Activated CD4-positive, alpha-beta T cell treated with anti-CD3 and anti-CD28 coated beads for 36 hours (primary cell): Measurements from ENCODE around the gene TAS2R42. TPM values are rescaled to one million over a fixed set of nuclear protein-coding genes. Genes with fewer than 3 reads are reported as not detected.
A peak's percentile ranks its signal among the peaks of the same experiment; 100 is the strongest.

Source experiments
- ATAC-seq: fragments of 200-7000 bp; cut with Tn5 transposase; one replicate; pipeline ENCODE4 v1.10.0; 2021; ENCODE audit warnings: mild to moderate bottlenecking, moderate library complexity
- CTCF ChIA-PET: fragments of 350-600 bp; sonication (Branson Sonifier 250); formaldehyde crosslinking; loops from one replicate; lab custom pipeline; 2021; ENCODE audit warnings: antibody characterized with exemption; lab: Charles Lee
- POLR2A ChIA-PET: fragments of 350-600 bp; sonication (Branson Sonifier 250); formaldehyde crosslinking; loops from one replicate; lab custom pipeline; 2021; ENCODE audit warnings: antibody characterized with exemption, inconsistent platforms; lab: Charles Lee
- DNase-seq: peaks from one replicate; pipeline ENCODE4 v3.0.0-alpha.2; 2020
- H3K27ac Mint-ChIP-seq: one replicate; pipeline ENCODE4 v1.8.0; 2021; ENCODE audit warnings: mixed read lengths
- H3K27me3 Mint-ChIP-seq: one replicate; pipeline ENCODE4 v1.8.0; 2021; ENCODE audit warnings: mixed read lengths
- H3K36me3 Mint-ChIP-seq: one replicate; pipeline ENCODE4 v1.8.0; 2021; ENCODE audit warnings: low read depth, mixed read lengths
- H3K4me1 Mint-ChIP-seq: one replicate; pipeline ENCODE4 v1.8.0; 2021; ENCODE audit warnings: mixed read lengths
- H3K4me3 Mint-ChIP-seq: one replicate; pipeline ENCODE4 v1.8.0; 2021; ENCODE audit warnings: mild to moderate bottlenecking, moderate library complexity, mixed read lengths
- H3K9me3 Mint-ChIP-seq: one replicate; pipeline ENCODE4 v1.8.0; 2021; ENCODE audit warnings: low read depth, mixed read lengths
- intact Hi-C, 2 experiments: fragments of 100-400 bp; cut with DNase I in 1 of 2; cut with micrococcal nuclease in 1 of 2; formaldehyde crosslinking; loops; one replicate each; pipeline versions ENCODE4 v1.14.2 to v1.15.1; 2022 to 2024; cut with DNase I, micrococcal nuclease
- total RNA-seq, 2 experiments: library from RNA; stranded (reverse); gene quantifications; one replicate each; pipeline ENCODE4 v1.2.3, GENCODE V29; 2021

Gene TAS2R42
- total RNA-seq, 2 experiments from 2014 or later: not detected

- CTCF ChIA-PET: interaction anchor here (0.6 to 1.7 kb wide), 13 partner anchors 8 to 466 kb away, joined by 3 to 6 read pairs (median 3); no protein-coding TSS in a partner anchor
- intact Hi-C loops: loop anchor here (1.0 to 10.0 kb wide), 7 partner anchors 87 to 957 kb away; partner anchors contain the start of genes MAGOHB (in 2 of the 2) and GABARAPL1 (in 1 of the 2)
Observed at GRCh38 chr12:11171969-11172675, 14.6 kb downstream of the TAS2R42 start.

GRCh38 chr12:11171145-11171968 lies 15.4 kb downstream of the TAS2R42 start, which contains the start of gene SMIM10L1:
SMIM10L1 (plus strand) TSS chr12:11171194; CDS start chr12:11171357, 163 bp downstream.
- intact Hi-C loops: loop anchor here (1.0 to 10.0 kb wide), 7 partner anchors 86 to 957 kb away; partner anchors contain the start of genes MAGOHB (in 2 of the 2) and GABARAPL1 (in 1 of the 2)

More at GRCh38 chr12:11171969-11172675, 14.6 kb downstream of the TAS2R42 start:
- H3K9me3 Mint-ChIP-seq: no peaks in the 10 kb centered on the region
- peak overlapping the region; percentile 97 for H3K27ac Mint-ChIP-seq
- H3K36me3 Mint-ChIP-seq: peaks cover 59% of the 10 kb centered on the region
- POLR2A ChIA-PET: interaction anchor here (0.7 to 1.1 kb wide), 3 partner anchors 9 to 450 kb away, joined by 3 to 4 read pairs (median 4); partner anchors contain the start of gene YBX3
- ATAC-seq (no peak), DNase-seq (no peak)
- peaks cover 47% of the 10 kb centered on the region for H3K4me1 Mint-ChIP-seq
- H3K4me3 Mint-ChIP-seq: peak overlapping the region; percentile 90
- no peaks in the 10 kb centered on the region for H3K27me3 Mint-ChIP-seq

GRCh38 chr12:11170810-11171144 lies 16.0 kb downstream of the TAS2R42 start:
- CTCF ChIA-PET: interaction anchor here (0.6 to 1.7 kb wide), 8 partner anchors 12 to 1527 kb away, joined by 3 to 6 read pairs (median 4); no protein-coding TSS in a partner anchor
- H3K27me3 Mint-ChIP-seq: no peaks in the 10 kb centered on the region
- peak overlapping the region; percentile 97 for H3K27ac Mint-ChIP-seq
- H3K4me3 Mint-ChIP-seq: peak overlapping the region; percentile 90
- H3K4me1 Mint-ChIP-seq: peaks cover 57% of the 10 kb centered on the region
- no peak for ATAC-seq
- H3K36me3 Mint-ChIP-seq: peaks cover 63% of the 10 kb centered on the region
- intact Hi-C loops: loop anchor here (1.0 to 10.0 kb wide), 7 partner anchors 85 to 956 kb away; partner anchors contain the start of genes MAGOHB (in 2 of the 2) and GABARAPL1 (in 1 of the 2)
- no peak for DNase-seq
- POLR2A ChIA-PET: interaction anchor here (0.6 to 1.1 kb wide), 4 partner anchors 15 to 1410 kb away, joined by 3 to 4 read pairs (median 4); partner anchors contain the start of genes CD69 and YBX3
- no peaks in the 10 kb centered on the region for H3K9me3 Mint-ChIP-seq

More at GRCh38 chr12:11171145-11171968, 15.4 kb downstream of the TAS2R42 start, which contains the start of gene SMIM10L1:
- peaks cover 63% of the 10 kb centered on the region for H3K36me3 Mint-ChIP-seq
- no peaks in the 10 kb centered on the region for H3K27me3 Mint-ChIP-seq
- peak within 1 kb of the TSS; percentile 97 for H3K27ac Mint-ChIP-seq
- ChIA-PET POLR2A (interaction anchor here (0.6 to 1.1 kb wide), 6 partner anchors 9 to 1411 kb away, joined by 3 to 4 read pairs (median 4); partner anchors contain the start of genes CD69 and YBX3), CTCF (interaction anchor here (0.6 to 1.7 kb wide), 12 partner anchors 8 to 1527 kb away, joined by 3 to 6 read pairs (median 3); no protein-coding TSS in a partner anchor)
- no peaks in the 10 kb centered on the region for H3K9me3 Mint-ChIP-seq
- peak within 1 kb of the TSS; percentile 90 for H3K4me3 Mint-ChIP-seq
- peaks cover 51% of the 10 kb centered on the region for H3K4me1 Mint-ChIP-seq
- ATAC-seq: peak; percentile 97
- peak; percentile 95 for DNase-seq

- POLR2A ChIA-PET: no interaction called here
- no peak for DNase-seq
- intact Hi-C loops: no loop called here
- Mint-ChIP-seq H3K9me3 (no peaks in the 10 kb centered on the region), H3K27ac (no peak overlapping the region), H3K4me3 (no peak overlapping the region), H3K27me3 (no peaks in the 10 kb centered on the region), H3K4me1 (peaks cover 71% of the 10 kb centered on the region), H3K36me3 (peaks cover 61% of the 10 kb centered on the region)
- ATAC-seq: no peak
- CTCF ChIA-PET: interaction anchor here (1.0 kb wide), 1 partner anchor 11 kb away, joined by 3 read pairs; no protein-coding TSS in a partner anchor
Observed at GRCh38 chr12:11166300-11166699, 20.4 kb downstream of the TAS2R42 start.

- DNase-seq: no peak
- Mint-ChIP-seq H3K4me1 (peaks cover 71% of the 10 kb centered on the region), H3K27me3 (no peaks in the 10 kb centered on the region), H3K36me3 (peaks cover 63% of the 10 kb centered on the region), H3K4me3 (no peak overlapping the region), H3K9me3 (no peaks in the 10 kb centered on the region), H3K27ac (no peak overlapping the region)
- ChIA-PET CTCF (no interaction called here), POLR2A (no interaction called here)
- intact Hi-C loops: no loop called here
- ATAC-seq: no peak
Observed at GRCh38 chr12:11164384-11164783, 22.4 kb downstream of the TAS2R42 start.

- DNase-seq (no peak), ATAC-seq (peak; percentile 39)
- Mint-ChIP-seq H3K36me3 (peaks cover 50% of the 10 kb centered on the region), H3K4me3 (no peak overlapping the region), H3K27me3 (no peaks in the 10 kb centered on the region), H3K9me3 (no peaks in the 10 kb centered on the region), H3K27ac (no peak overlapping the region), H3K4me1 (peaks cover 57% of the 10 kb centered on the region)
- POLR2A ChIA-PET: interaction anchor here (1.0 kb wide), 1 partner anchor 9 kb away, joined by 3 read pairs; the partner anchor contains the start of gene SMIM10L1
- intact Hi-C loops: no loop called here
- CTCF ChIA-PET: interaction anchor here (1.3 kb wide), 1 partner anchor 9 kb away, joined by 3 read pairs; no protein-coding TSS in a partner anchor
Observed at GRCh38 chr12:11162502-11162901, 24.2 kb downstream of the TAS2R42 start.

GRCh38 chr12:11158885-11159444 lies 27.8 kb downstream of the TAS2R42 start:
- Mint-ChIP-seq H3K9me3 (peaks cover 5% of the 10 kb centered on the region), H3K36me3 (peaks cover 50% of the 10 kb centered on the region), H3K27me3 (no peaks in the 10 kb centered on the region), H3K4me1 (peaks cover 39% of the 10 kb centered on the region), H3K27ac (no peak overlapping the region), H3K4me3 (no peak overlapping the region)
- DNase-seq: no peak
- intact Hi-C loops: no loop called here
- ChIA-PET CTCF (interaction anchor here (0.6 to 1.3 kb wide), 4 partner anchors 13 to 1199 kb away, joined by 3 to 4 read pairs (median 3); partner anchors contain the start of gene SMIM10L1), POLR2A (no interaction called here)
- no peak for ATAC-seq

GRCh38 chr12:11154400-11154925 lies 32.3 kb downstream of the TAS2R42 start:
- ChIA-PET POLR2A (no interaction called here), CTCF (no interaction called here)
- intact Hi-C loops: no loop called here
- no peak overlapping the region for H3K4me3 Mint-ChIP-seq
- H3K27me3 Mint-ChIP-seq: no peaks in the 10 kb centered on the region
- peaks cover 16% of the 10 kb centered on the region for H3K4me1 Mint-ChIP-seq
- DNase-seq: no peak
- H3K27ac Mint-ChIP-seq: no peak overlapping the region
- H3K36me3 Mint-ChIP-seq: peaks cover 44% of the 10 kb centered on the region
- peaks cover 5% of the 10 kb centered on the region for H3K9me3 Mint-ChIP-seq
- ATAC-seq: no peak

GRCh38 chr12:11152725-11153124 lies 34.0 kb downstream of the TAS2R42 start:
- peaks cover 12% of the 10 kb centered on the region for H3K4me1 Mint-ChIP-seq
- peaks cover 5% of the 10 kb centered on the region for H3K9me3 Mint-ChIP-seq
- H3K27me3 Mint-ChIP-seq: no peaks in the 10 kb centered on the region
- no peak overlapping the region for H3K4me3 Mint-ChIP-seq
- H3K36me3 Mint-ChIP-seq: peaks cover 40% of the 10 kb centered on the region
- intact Hi-C loops: no loop called here
- no peak overlapping the region for H3K27ac Mint-ChIP-seq
- ChIA-PET POLR2A (no interaction called here), CTCF (no interaction called here)
- DNase-seq (no peak), ATAC-seq (no peak)

- Mint-ChIP-seq H3K36me3 (peaks cover 33% of the 10 kb centered on the region), H3K4me3 (no peak overlapping the region), H3K27ac (no peak overlapping the region), H3K4me1 (peaks cover 7% of the 10 kb centered on the region), H3K27me3 (no peaks in the 10 kb centered on the region), H3K9me3 (peaks cover 3% of the 10 kb centered on the region)
- ATAC-seq (no peak), DNase-seq (no peak)
- CTCF ChIA-PET: no interaction called here
- POLR2A ChIA-PET: no interaction called here
- intact Hi-C loops: no loop called here
Observed at GRCh38 chr12:11150832-11151231, 35.9 kb downstream of the TAS2R42 start.
